Ascending aorta (tissue), 2 donors: ENCODE data around the gene PPP2R5D. TPM values are rescaled to one million over a fixed set of nuclear protein-coding genes. Genes with fewer than 3 reads are reported as not detected.
A peak's percentile ranks its signal among the peaks of the same experiment; 100 is the strongest.
"Not testable (repeated sequence)": the region's sequence is repeated elsewhere in the genome, so short reads cannot be mapped to it uniquely, and the experiment has no call there.

ENCODE experiments used
- DNase-seq, 2 donors: peaks; one replicate each; pipeline ENCODE4 v3.0.0-alpha.2; 2019; ENCODE audit warnings: low spot score in 2 of 2
- H3K27ac ChIP-seq, 2 donors: fragments of 200-600 bp; sonication (generic); one replicate each; pipeline ENCODE4 v1.5.1; 2016 to 2017; ENCODE audit warnings: mild to moderate bottlenecking in 1 of 2
- H3K27me3 ChIP-seq: fragments of 200-600 bp; sonication (generic); one replicate; pipeline ENCODE4 v1.5.1; 2017
- H3K36me3 ChIP-seq, 2 donors: fragments of 200-600 bp; sonication (generic); one replicate each; pipeline ENCODE4 v1.5.1; 2016
- H3K4me1 ChIP-seq, 2 donors: fragments of 200-600 bp; sonication (generic); one replicate each; pipeline ENCODE4 v1.5.1; 2016 to 2017; ENCODE audit warnings: mild to moderate bottlenecking in 1 of 2
- H3K4me3 ChIP-seq, 2 donors: fragments of 200-600 bp; sonication (generic); one replicate each; pipeline ENCODE4 v1.5.1; 2016 to 2017; ENCODE audit warnings: mild to moderate bottlenecking in 1 of 2
- H3K9me3 ChIP-seq, 2 donors: fragments of 200-600 bp; sonication (generic); one replicate each; pipeline ENCODE4 v1.5.1; 2016
- CTCF ChIP-seq, 3 experiments: fragments of 200-600 bp in 2 of 3; fragments of 450-650 bp in 1 of 3; sonication (generic) in 2 of 3; IDR thresholded peaks; one replicate each; pipeline ENCODE4 v1.5.1; 2016 to 2019; ENCODE audit warnings: antibody characterized with exemption in 3 of 3, mild to moderate bottlenecking in 1 of 3, moderate library complexity in 1 of 3
- intact Hi-C: fragments of 100-400 bp; cut with DNase I; formaldehyde crosslinking; loops from one replicate; pipeline ENCODE4 v1.15.1; 2023
- total RNA-seq: library from RNA; depleted of rRNA; stranded (reverse); fragments of >200 nt; gene quantifications from one replicate; pipeline ENCODE4 v1.1.0, GENCODE V29; 2016

PPP2R5D gene
- total RNA-seq, 1 donor from 2014 or later, result 27.7 TPM

GRCh38 chr6:42952389-42952788 lies 32.0 kb upstream of the PPP2R5D start:
- intact Hi-C loops, result no loop called here
- TF ChIP-seq CTCF (IDR thresholded peaks at IDR 0.05), result no peak
- no peaks in the 10 kb centered on the region for H3K36me3 ChIP-seq

GRCh38 chr6:42954405-42954804 lies 30.0 kb upstream of the PPP2R5D start:
- H3K9me3 ChIP-seq, intact Hi-C loops, H3K36me3 ChIP-seq, H3K27me3 ChIP-seq, H3K4me1 ChIP-seq, H3K27ac ChIP-seq, DNase-seq, H3K4me3 ChIP-seq: not testable (repeated sequence)

More at GRCh38 chr6:42952389-42952788, 32.0 kb upstream of the PPP2R5D start:
- H3K4me3 ChIP-seq, result no peak overlapping the region
- DNase-seq, result no peak
- H3K27ac ChIP-seq, result no peak overlapping the region
- no peaks in the 10 kb centered on the region for H3K9me3 ChIP-seq
- H3K4me1 ChIP-seq, result no peaks in the 10 kb centered on the region
- no peaks in the 10 kb centered on the region for H3K27me3 ChIP-seq

DNA sequence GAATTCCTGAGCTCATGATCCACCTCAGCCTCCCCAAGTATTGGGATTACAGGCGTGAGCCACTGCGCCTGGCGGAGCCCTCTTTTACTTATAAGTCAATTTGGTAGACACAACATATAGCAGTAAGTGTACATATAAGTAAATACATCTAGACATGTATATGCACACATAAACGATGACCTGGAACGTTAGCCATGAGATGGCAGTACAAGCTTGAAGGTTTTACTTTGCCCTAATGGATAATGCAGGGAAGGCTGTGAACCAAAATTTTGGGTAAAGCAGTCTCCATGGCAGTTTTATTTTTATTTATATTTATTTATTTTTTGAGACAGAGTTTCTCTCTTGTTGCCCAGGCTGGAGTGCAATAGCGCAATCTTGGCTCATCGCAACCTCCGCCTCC lies 26.2 kb upstream of the PPP2R5D start:
- DNase-seq, result no peak
- TF ChIP-seq CTCF (IDR thresholded peaks at IDR 0.05), result no peak

GRCh38 chr6:42959917-42960242 lies 24.5 kb upstream of the PPP2R5D start:
- Histone ChIP-seq H3K9me3 (no peaks in the 10 kb centered on the region), H3K36me3 (peaks cover 14 to 17% of the 10 kb centered on the region in 2 donors), H3K4me3 (peak overlapping the region; percentile 58 to 67), H3K4me1 (peaks cover 0 to 7% of the 10 kb centered on the region in 2 donors), H3K27ac (no peak overlapping the region), H3K27me3 (no peaks in the 10 kb centered on the region)
- TF ChIP-seq CTCF (IDR thresholded peaks at IDR 0.05), result no peak
- intact Hi-C loops, result loop anchor here (2.0 kb wide), 1 partner anchor 31 kb away; the partner anchor contains the start of gene CNPY3
- no peak for DNase-seq

More for the DNA sequence above, 26.2 kb upstream of the PPP2R5D start:
- Histone ChIP-seq H3K27ac (no peak overlapping the region), H3K9me3 (no peaks in the 10 kb centered on the region), H3K4me1 (peaks cover 0 to 7% of the 10 kb centered on the region in 2 donors), H3K4me3 (no peak overlapping the region), H3K27me3 (no peaks in the 10 kb centered on the region), H3K36me3 (no peaks in the 10 kb centered on the region)
- intact Hi-C loops, result no loop called here

- Histone ChIP-seq H3K9me3 (no peaks in the 10 kb centered on the region), H3K27me3 (no peaks in the 10 kb centered on the region), H3K4me3 (peak within 1 kb of the TSS; percentile 58 to 67), H3K27ac (no peak within 1 kb of the TSS), H3K36me3 (peaks cover 20 to 22% of the 10 kb centered on the region in 2 donors), H3K4me1 (peaks cover 0 to 7% of the 10 kb centered on the region in 2 donors)
- intact Hi-C loops, result loop anchor here (2.0 kb wide), 1 partner anchor 32 kb away; the partner anchor contains the start of gene CNPY3
- DNase-seq, result peak in 1 of 2 donors; percentile 71
- TF ChIP-seq CTCF (IDR thresholded peaks at IDR 0.05), result no peak
Measured at GRCh38 chr6:42960243-42961019, 23.9 kb upstream of the PPP2R5D start, which contains the start of gene GNMT. GNMT (plus strand) TSS chr6:42960754; CDS start chr6:42960768, 14 bp downstream.

DNA sequence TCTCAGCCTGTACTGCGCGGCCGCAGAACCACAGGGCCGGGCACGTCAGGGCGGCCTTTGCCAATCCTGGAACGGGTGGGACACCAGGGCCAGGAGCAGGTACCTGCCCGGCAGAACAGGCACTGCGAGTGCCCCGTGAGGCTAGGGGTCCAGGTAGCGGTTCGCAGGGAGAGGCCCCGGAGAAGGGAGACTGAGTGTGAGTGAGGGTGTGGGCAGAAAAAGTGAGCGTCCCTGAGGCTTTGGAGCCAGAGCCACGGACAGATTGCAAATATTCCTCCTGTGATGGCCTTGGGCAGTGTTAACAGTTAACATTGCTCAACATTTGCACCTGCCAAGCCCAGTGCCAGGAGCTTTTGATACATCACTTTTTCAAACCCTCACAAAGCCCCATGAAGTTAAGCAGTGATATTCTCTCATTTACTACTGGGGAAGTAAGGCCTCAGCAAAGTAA lies 23.3 kb upstream of the PPP2R5D start:
- no peak for DNase-seq
- H3K4me3 ChIP-seq, result peak overlapping the region; percentile 58 to 67
- TF ChIP-seq CTCF (IDR thresholded peaks at IDR 0.05), result no peak
- H3K9me3 ChIP-seq, result no peaks in the 10 kb centered on the region
- peaks cover 0 to 7% of the 10 kb centered on the region in 2 donors for H3K4me1 ChIP-seq
- H3K36me3 ChIP-seq, result peaks cover 22 to 28% of the 10 kb centered on the region in 2 donors
- no peak overlapping the region for H3K27ac ChIP-seq
- H3K27me3 ChIP-seq, result no peaks in the 10 kb centered on the region
- intact Hi-C loops, result loop anchor here (2.0 kb wide), 1 partner anchor 32 kb away; the partner anchor contains the start of gene CNPY3
